GM18508 (cell line): ENCODE measurements around the gene DHX16.

Experiments
- ATAC-seq: cut with Tn5 transposase; IDR thresholded peaks from one replicate; pipeline ENCODE4 v1.9.1; 2021; ENCODE audit warnings: moderate number of reproducible peaks; ENCODE audit not compliant: insufficient read depth, unreplicated experiment

Gene DHX16

DNA sequence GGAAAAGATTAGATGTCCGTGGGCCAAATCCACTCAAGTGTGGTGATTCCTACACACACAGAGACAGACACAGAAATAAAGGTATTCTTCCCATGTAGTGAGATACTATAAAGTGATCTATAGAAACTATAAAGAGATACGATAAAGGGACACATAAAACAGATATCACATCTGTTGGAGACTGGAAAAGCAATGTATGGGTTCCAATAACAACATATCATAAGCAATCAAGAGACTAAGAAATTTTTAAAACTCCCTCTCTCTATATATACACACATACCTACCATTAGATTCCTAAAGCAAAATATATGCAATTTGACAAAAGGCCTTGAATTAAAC is 61.0 kb downstream of the DHX16 start:
- no peak for ATAC-seq

DNA sequence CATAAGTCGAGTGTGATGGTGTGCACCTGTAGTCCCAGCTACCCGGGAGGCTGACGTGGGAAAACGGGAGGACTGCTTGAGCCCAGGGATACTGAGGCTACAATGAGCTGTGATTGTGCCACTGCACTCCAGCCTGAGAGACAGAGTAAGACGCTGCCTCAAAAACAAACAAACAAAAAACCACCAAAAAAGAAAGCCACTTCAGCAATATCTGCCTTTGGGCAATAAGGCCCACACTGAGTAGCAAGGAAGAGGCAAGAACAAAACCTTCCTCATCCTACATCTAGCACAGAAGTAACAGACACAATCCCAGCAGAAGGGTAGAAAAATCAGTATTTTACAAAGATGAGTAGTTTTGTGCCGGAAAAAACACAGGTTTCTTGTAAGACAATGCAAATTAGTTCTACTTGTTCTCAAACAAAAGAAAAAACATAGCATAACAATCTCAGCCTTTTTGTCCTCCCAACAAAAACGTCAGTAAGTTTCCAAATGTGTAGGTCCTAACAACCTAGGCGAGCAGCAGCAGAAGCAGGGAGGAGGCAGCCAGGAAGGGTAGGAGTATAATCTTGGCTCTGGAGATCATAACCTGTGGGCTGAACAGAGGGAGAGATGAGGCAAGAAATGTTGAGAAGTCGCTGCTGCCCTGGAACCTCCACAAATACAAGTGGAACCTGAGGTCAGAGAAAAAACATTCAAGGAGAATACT is 61.5 kb downstream of the DHX16 start:
- ATAC-seq = no peak

DNA sequence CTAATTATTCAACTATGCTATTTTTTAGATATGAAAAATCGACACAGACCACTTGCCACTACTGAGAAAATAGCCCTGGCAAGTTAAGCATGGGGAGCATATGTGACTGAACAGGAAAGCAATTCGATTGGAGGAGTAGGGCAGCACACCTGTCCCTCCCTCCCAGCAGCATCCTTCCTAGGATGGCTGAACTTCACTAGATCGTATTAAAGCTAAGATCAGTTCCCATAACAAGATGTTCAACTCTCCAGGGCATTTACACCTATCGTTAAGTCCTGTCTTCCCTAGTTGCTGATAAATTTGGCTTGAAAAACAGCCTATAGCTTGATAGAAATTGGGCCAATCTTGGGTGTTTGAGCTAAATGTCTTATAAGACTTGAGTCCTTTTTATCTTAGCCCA is 62.7 kb downstream of the DHX16 start:
- ATAC-seq = no peak

DNA sequence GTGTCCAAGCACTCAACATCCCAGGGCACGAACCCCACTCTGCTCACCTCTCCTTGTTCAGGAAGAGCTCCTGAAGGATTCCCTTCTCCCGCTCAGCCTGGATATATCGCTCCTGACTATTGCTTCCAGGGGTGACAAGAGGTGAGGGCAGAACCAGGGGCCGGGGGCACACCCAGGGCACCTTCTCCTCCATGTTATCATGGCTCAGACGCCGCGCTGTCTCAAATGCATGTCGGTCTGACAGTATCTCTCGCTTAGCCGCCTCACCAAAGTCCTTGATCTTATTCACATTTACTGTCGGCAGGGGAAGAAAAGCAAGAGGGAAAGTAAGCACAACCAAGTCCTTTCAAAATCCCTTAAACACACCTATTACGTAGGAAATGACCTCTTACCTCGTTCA is 68.8 kb downstream of the DHX16 start:
- ATAC-seq = no peak
